ENCODE data around the gene KITLG. TPM values are rescaled to one million over a fixed set of nuclear protein-coding genes. Genes with fewer than 3 reads are reported as not detected.
"Not testable (repeated sequence)": the region's sequence is repeated elsewhere in the genome, so short reads cannot be mapped to it uniquely, and the experiment has no call there.

KITLG gene
- total RNA-seq, 1 experiment from 2014 or later: 32.5 TPM

DNA sequence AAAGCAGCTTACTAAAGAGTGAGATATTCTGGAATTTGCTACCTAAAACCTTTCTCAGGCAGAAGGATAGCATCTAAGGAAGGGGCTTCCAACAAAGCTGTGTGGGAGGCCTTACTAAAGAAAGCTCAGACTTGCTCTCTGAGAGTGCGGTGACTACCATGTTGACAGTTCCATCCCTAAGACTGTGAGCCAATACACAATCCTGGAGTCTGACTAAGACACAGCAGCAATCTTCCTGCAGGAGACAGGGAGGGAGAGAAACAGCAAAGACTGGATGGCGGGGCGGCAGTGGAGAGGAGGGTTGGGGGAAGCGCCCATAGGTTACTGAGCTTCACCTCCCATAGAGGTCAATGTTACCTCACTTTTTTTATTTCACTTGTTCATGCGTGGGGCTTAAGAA lies 70.9 kb downstream of the KITLG start:
- in situ Hi-C loops (cut with HindIII; ENCODE audit: low pct_unique_long_range_greater_than_20kb, low sequenced_read_pairs): no loop called here

DNA sequence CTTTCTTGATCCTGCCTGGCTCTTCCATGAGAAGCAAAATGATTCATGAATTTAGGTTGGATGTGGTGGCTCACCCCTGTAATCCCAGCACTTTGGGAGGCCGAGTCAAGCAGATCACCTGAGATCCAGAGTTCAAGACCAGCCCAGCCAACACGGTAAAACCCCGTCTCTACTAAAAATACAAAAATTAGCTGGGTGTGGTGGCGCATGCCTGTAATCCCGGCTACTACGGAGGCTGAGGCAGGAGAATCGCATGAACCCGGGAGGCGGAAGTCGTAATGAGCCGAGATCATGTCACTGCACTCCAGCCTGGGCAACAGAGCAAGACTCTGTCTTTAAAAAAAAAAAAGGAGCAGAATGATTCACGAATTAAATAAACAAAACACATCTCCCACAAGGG lies 72.4 kb downstream of the KITLG start:
- DNase-seq (ENCODE audit: low read depth); in situ Hi-C loops (cut with HindIII; ENCODE audit: low pct_unique_long_range_greater_than_20kb, low sequenced_read_pairs): not testable (repeated sequence)

More for the DNA sequence above, 70.9 kb downstream of the KITLG start:
- DNase-seq (ENCODE audit: low read depth): no peak

DNA sequence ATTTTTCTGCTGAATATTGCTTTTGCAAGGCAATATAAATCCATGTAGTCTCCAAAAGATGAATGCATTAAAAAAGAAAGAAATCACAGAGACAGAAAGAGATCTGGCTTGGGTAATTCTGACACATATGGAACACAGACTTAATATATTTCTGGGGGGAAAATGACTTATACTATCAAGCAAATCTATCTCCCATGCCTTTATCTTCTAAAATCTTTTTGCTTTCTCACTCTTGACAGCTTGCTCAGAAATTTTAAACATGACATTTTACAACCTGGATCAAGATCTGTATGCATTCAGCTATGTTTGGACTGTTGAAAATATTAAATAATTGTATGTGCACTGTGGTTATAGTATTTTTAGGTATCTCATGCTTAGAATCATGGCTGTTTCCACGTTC lies 73.0 kb downstream of the KITLG start:
- DNase-seq (ENCODE audit: low read depth): no peak
- in situ Hi-C loops (cut with HindIII; ENCODE audit: low pct_unique_long_range_greater_than_20kb, low sequenced_read_pairs): no loop called here

DNA sequence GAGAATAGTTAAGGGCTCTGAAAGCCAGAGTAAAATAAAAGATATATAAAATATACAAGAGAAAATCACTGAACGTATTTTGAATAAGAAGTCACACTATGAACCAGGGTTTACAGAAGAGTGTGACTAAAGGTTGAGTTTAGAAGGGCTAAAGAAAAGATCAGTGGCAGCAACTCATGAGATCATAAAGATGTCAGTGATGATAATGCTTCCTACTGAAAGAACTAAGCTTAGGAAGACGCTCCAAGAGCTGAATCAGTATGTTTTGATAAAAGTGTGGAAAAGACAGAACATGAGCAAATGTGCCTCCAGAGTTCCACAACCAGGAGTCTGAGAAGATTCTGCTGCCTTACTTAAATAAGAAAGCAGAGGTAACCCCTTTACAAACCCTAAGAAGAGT lies 74.6 kb downstream of the KITLG start:
- in situ Hi-C loops (cut with HindIII; ENCODE audit: low pct_unique_long_range_greater_than_20kb, low sequenced_read_pairs): no loop called here
- DNase-seq (ENCODE audit: low read depth): no peak

DNA sequence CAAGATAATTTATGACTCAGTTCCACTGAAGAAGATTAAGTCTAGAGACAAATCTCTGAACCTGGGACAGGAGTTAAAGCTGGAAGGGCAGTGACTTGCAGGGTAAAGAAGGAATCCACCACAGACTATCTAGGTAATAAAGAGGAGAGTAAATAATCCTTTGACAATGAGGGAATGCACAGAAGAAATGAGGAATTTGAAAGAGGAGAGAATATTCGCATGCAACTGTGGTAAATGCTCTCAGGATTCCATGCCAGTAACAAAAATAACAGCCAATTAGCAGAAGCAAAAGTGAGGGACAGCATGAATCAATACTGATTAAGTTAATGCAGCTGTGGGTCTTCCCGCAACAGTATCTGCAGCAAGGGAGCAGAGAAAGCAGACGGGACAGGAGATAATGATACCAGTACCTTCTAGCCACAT lies 77.0 kb downstream of the KITLG start:
- in situ Hi-C loops (cut with HindIII; ENCODE audit: low pct_unique_long_range_greater_than_20kb, low sequenced_read_pairs): no loop called here
- DNase-seq (ENCODE audit: low read depth): no peak

DNA sequence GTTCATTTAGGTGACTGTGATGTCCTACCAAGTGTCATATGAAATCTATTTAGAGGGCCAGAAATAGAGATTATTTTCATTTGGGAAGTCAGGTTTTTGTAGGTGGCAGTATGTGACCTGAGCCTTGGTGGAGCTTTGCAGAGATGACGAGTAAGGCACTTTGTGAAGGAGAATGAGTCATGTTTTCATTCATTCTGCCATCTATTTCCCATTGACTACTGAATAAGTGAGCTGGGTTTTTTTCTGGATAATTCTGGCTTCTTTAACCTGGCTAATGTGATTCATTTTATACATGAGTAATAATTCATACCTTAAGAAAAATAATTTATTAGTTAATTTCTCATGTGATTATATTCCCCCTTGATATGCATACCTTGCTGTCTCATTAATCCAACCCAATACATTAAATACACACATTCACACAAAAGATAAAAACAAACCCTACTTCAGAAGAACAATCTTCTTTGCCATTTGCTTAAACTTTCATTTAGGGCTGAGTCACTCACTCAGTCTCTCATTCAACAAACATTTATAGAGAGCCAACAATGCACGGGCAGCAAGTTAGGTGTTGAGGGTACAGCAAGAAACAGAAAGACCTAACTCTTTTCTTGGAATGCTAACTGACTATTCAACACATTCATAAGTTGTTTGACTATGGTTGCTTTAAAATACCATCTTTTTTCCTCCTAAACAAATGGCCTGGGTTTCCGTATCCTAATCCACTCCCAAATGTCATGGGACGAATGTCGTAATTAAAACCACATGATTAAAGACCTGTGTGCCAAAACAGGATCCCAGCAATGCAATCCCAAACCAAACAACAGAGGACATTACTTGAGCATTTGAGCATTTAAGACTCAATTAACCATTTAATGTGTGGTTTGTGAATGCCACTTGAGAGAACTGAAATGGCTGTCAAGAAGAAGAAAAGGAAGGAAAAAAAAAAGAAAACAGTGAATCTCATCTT lies 78.0 kb downstream of the KITLG start:
- in situ Hi-C loops (cut with HindIII; ENCODE audit: low pct_unique_long_range_greater_than_20kb, low sequenced_read_pairs): no loop called here

DNA sequence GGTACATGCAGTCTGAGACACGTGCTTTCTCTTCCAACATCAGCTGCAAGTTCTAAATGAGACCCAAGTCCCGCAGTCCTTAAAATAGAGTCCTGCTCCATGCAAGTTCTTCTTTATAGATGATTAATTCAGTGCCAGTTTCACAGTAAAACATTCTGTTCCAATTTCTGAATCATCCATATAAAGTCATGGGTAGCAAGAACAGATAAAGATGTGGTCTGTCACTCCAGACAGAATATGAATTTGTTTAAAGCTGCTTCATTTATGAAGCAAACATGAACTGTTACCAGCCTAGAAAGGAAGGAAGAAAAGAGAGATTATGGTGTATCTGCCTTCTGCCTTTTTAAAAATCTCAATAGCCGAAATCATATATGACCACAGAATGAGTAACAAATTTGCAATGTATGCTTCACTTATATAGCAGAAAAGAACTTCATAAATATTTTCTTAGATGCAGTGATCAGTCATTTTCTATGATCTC lies 83.3 kb downstream of the KITLG start:
- in situ Hi-C loops (cut with HindIII; ENCODE audit: low pct_unique_long_range_greater_than_20kb, low sequenced_read_pairs): no loop called here
- DNase-seq (ENCODE audit: low read depth): no peak

More for the DNA sequence above, 78.0 kb downstream of the KITLG start:
- no peak for DNase-seq (ENCODE audit: low read depth)

DNA sequence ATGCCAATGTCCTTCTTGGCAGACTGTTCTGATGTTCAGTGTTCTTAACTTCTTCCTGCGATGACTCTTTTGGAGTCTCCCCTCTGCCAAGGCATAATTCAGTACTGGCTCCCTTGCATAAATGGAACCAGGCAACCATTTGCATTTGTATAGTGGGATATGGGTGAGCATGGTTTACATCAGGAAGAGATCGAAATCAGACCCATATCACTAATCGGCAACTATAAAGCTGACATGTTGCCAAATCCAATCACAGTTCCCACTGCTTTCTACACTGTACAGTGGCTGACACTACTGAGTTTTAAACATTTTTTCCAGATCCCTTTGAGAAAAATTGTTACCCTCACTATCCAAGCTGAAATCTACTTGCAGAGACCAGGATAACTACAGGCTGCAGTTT lies 83.8 kb downstream of the KITLG start:
- in situ Hi-C loops (cut with HindIII; ENCODE audit: low pct_unique_long_range_greater_than_20kb, low sequenced_read_pairs): no loop called here
- no peak for DNase-seq (ENCODE audit: low read depth)

DNA sequence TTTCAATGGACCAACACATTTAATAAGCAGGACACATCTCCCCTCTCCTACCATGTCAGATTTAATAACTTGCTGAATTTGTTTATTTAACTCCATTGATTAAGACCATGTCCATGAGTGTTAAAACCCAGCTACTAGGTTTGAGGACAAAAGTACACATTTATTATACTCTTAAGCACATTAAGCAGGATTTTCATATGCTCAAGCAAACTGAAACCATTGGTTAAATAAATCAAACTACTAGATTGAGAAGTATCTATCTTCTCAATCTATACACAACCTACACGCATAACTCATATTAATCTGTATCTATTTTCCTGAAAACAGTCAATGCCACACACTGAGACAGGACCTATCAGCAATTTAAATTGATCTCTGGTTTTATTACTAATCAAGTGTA lies 85.2 kb downstream of the KITLG start:
- in situ Hi-C loops (cut with HindIII; ENCODE audit: low pct_unique_long_range_greater_than_20kb, low sequenced_read_pairs): no loop called here

DNA sequence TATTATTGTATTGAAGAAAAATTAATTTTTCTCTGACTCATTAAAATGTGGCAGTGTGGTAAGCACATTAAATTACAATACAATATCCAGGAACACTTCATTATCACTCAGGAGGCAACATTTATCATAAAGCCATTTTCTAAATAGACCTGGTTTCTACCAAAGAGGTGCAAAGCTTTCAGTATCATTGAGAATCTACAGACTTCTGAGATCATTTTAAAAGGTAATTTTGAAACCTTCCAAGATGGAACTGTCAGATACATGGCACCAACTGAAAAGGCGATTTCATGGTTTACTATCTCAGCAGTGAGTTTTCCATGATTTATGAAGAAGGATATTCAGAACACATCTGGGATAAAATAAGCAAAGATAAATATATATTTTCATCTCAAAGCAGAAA lies 85.8 kb downstream of the KITLG start:
- in situ Hi-C loops (cut with HindIII; ENCODE audit: low pct_unique_long_range_greater_than_20kb, low sequenced_read_pairs): no loop called here

More for the DNA sequence above, 85.2 kb downstream of the KITLG start:
- no peak for DNase-seq (ENCODE audit: low read depth)

DNA sequence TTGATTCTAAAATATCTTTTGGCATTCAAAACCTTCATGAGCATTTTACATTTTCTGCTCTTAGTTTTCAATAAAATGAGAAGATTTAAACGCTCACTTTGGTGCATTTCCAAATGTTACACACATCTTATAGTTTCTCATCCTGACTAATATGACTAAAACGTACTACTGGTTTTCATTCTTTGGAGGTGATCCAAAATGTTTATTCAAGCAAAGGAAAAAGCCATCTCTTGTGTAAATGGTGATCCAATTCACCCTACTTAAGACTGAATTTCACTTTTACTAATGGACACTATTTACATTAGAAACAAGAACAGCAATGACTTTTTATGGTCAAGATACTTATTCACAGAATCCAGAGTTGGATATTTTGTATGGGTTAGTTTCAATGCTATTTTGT lies 86.6 kb downstream of the KITLG start:
- no peak for DNase-seq (ENCODE audit: low read depth)
- in situ Hi-C loops (cut with HindIII; ENCODE audit: low pct_unique_long_range_greater_than_20kb, low sequenced_read_pairs): no loop called here

More for the DNA sequence above, 85.8 kb downstream of the KITLG start:
- no peak for DNase-seq (ENCODE audit: low read depth)

DNA sequence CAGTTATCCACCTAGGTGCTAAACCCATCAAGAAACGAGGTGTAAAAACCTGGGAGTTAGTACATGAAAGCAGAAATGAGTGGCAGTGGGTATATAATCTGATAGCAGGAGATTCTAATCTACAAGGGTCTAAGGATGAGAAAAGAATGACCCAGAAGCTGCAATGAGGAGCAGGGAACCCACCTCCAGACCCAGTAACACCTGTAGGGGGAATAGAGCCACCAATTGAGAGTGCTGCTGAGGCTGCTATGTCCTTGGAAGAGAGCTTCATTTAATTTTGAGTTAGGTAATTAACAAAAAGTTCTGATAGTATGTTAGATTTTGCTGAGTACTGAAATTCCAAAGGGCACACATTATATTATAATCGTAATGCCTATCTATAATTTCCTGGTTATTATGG lies 89.8 kb downstream of the KITLG start:
- in situ Hi-C loops (cut with HindIII; ENCODE audit: low pct_unique_long_range_greater_than_20kb, low sequenced_read_pairs): no loop called here
- no peak for DNase-seq (ENCODE audit: low read depth)

DNA sequence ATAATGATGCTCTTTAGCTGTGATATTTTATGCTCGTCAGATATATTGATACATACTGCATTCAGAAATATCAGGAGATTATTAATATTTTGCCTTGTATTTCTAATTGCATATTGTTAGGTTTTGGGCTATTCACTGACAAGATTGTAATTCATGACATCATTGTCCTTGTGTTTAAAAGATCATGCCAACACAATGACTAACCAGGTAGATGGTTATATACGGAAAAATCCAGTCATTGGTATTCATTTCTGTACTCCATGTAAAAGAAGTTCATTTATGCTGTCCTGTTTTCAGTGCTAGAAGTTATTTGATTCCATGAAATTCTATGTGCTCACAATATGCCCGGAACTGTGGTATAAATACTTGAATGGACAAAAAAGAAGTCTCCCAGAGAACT lies 107.5 kb downstream of the KITLG start:
- in situ Hi-C loops (cut with HindIII; ENCODE audit: low pct_unique_long_range_greater_than_20kb, low sequenced_read_pairs): no loop called here
- DNase-seq (ENCODE audit: low read depth): no peak

DNA sequence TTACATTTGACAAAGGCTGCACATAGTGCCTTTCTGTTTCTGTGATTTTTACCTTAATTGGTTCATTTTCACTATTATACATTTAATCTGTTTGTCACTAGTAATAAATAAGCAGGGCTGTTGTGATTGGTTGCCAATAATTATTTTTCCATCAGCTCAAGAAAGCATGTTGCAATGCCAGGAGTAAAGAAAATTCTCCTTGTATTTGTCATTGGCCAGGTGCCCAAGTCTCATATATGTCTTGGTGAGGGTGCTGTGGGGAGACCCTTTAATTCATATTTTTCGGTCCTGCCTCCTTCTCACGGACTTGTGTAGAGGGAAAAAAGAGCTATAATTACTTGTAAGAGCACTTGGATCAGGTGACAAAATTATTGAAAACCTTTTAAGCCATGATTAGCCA lies 108.0 kb downstream of the KITLG start:
- in situ Hi-C loops (cut with HindIII; ENCODE audit: low pct_unique_long_range_greater_than_20kb, low sequenced_read_pairs): no loop called here
- no peak for DNase-seq (ENCODE audit: low read depth)

DNA sequence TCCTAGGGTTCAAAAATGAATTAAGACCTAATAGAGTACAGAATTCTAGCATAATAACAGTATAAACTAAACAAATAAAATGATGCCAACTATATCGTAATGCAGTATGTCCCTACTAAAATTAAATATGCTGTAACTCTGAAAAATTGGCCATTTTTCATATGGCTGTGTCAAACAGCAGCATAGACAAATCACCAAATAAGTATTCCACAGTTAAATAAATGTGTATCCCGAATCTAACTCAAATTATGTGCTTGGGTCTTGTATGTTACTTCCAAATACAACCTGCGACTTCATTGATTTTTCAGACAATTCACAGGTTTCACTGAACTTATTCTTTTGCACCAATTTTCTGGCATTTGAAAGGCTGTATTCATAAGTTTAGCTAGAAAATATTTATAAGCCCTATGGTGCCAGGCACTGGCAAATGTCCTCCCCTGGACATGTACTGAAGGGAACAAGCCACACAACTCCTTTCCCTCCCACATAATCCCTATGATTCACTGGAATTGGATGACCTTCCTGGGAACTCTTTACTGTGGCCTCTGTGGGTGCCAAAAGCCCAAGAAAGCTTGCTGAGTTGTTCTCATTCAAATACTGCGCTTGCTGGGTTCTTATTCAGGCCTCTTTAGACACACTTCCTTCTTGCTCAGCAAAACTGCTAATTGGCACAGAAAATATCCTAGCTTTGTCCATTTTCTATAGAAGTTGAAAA lies 108.8 kb downstream of the KITLG start:
- peak; percentile 15 for DNase-seq (ENCODE audit: low read depth)
- in situ Hi-C loops (cut with HindIII; ENCODE audit: low pct_unique_long_range_greater_than_20kb, low sequenced_read_pairs): no loop called here

DNA sequence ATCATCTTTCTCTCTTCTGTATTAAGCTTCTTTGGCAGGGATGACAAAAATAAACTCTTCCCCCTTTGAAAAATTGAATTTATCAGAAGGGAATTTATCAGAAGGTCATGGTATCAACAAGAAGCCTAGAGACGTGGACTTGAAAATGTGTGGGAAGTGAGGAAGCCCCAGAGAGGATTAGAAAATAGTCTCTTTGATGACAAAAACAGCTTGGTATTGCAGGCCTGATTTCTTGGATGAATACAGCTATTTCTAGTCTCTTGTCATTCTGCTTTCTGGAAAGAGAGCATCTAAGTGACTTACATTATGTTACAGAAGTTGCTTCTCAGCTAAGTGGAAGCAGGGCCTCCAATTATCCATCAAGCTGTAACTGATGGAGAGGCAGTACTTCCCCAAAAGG lies 111.1 kb downstream of the KITLG start:
- in situ Hi-C loops (cut with HindIII; ENCODE audit: low pct_unique_long_range_greater_than_20kb, low sequenced_read_pairs): no loop called here
- no peak for DNase-seq (ENCODE audit: low read depth)

DNA sequence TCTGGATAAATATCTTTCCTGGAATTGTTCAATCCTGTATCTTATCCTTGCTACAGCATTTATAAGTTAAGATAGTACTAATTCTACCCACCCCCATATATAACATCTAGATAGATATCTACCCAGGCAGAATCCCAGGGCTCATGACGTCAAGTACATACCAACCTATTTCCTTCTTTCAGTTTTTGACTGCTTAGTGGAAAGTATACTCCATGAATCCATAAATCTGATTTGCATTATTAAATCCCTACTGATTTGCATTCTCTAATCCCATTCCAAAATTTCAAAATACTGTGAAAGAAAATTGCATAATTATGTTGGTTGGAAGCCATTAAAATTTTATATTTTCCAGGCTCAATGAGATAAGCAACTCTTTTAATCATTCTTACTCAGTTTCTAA lies 111.7 kb downstream of the KITLG start:
- in situ Hi-C loops (cut with HindIII; ENCODE audit: low pct_unique_long_range_greater_than_20kb, low sequenced_read_pairs): no loop called here
- no peak for DNase-seq (ENCODE audit: low read depth)

DNA sequence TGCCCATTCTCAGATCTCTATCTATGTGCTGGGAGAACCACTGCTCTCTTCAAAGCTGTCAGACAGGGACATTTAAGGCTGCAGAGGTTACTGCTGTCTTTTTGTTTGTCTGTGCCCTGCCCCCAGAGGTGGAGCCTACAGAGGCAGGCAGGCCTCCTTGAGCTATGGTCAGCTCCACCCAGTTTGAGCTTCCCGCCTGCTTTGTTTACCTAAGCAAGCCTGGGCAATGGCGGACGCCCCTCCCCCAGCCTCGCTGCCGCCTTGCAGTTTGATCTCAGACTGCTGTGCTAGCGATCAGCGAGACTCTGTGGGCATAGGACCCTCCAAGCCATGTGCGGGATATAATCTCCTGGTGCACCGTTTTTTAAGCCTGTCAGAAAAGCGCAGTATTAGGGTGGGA lies 113.6 kb downstream of the KITLG start:
- in situ Hi-C loops (cut with HindIII; ENCODE audit: low pct_unique_long_range_greater_than_20kb, low sequenced_read_pairs); DNase-seq (ENCODE audit: low read depth): not testable (repeated sequence)

DNA sequence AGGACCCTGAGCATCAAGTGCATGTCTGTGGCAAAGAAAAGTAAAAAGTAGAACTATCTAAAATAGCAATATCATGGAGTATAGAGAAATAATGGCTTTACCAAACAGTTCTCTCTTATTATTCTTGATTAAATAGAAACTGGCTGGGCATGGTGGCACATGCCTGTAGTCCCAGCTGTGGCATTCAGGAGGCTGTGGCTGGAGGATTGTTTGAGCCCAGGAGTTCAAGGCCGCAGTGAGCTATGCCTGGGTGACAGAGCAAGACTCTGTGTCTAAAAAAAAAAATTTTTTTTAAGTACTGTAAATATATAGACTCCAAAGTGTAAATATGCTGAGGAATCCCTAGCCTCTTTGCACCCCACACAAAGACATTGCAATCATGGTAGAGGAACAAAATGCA lies 121.9 kb downstream of the KITLG start:
- in situ Hi-C loops (cut with HindIII; ENCODE audit: low pct_unique_long_range_greater_than_20kb, low sequenced_read_pairs): no loop called here
- no peak for DNase-seq (ENCODE audit: low read depth)

Measured in Caki2 (cell line).